Activated CD4-positive, alpha-beta T cell treated with anti-CD3 and anti-CD28 coated beads, Interleukin-2, amount 50 U/mL, for 24 hours (primary cell): Measurements from ENCODE around the gene AQP5.

Experiments used
- DNase-seq, 2 donors: peaks; one replicate each; pipeline ENCODE4 v3.0.0-alpha.2; 2020; ENCODE audit warnings: low read depth in 1 of 2, low spot score in 1 of 2

AQP5 gene

GRCh38 chr12:49932023-49932422 lies 29.6 kb upstream of the AQP5 start:
- DNase-seq = no peak

- no peak for DNase-seq
Measured at GRCh38 chr12:49932533-49933130, 29.0 kb upstream of the AQP5 start.

- DNase-seq = no peak
Measured at GRCh38 chr12:49933796-49934195, 27.9 kb upstream of the AQP5 start.

GRCh38 chr12:49934505-49934904 lies 27.2 kb upstream of the AQP5 start:
- no peak for DNase-seq

GRCh38 chr12:49936925-49937324 lies 24.7 kb upstream of the AQP5 start:
- no peak for DNase-seq

- DNase-seq = no peak
Measured at GRCh38 chr12:49937639-49938300, 23.9 kb upstream of the AQP5 start.

GRCh38 chr12:49939307-49939706 lies 22.4 kb upstream of the AQP5 start:
- DNase-seq = no peak

- no peak for DNase-seq
Measured at GRCh38 chr12:49939707-49940106, 22.0 kb upstream of the AQP5 start.

GRCh38 chr12:49941556-49942511 lies 19.8 kb upstream of the AQP5 start:
- no peak for DNase-seq

- DNase-seq = no peak
Measured at GRCh38 chr12:49942512-49942893, 19.2 kb upstream of the AQP5 start.

GRCh38 chr12:49942921-49943624 lies 18.6 kb upstream of the AQP5 start:
- DNase-seq = no peak

- no peak for DNase-seq
Measured at GRCh38 chr12:49943625-49943960, 18.1 kb upstream of the AQP5 start.

GRCh38 chr12:49944046-49944445 lies 17.6 kb upstream of the AQP5 start:
- DNase-seq = no peak

GRCh38 chr12:49944718-49945117 lies 17.0 kb upstream of the AQP5 start:
- no peak for DNase-seq

- peak; percentile 77 to 81 for DNase-seq
Measured at GRCh38 chr12:49945394-49946080, 16.1 kb upstream of the AQP5 start.

GRCh38 chr12:49946086-49946485 lies 15.6 kb upstream of the AQP5 start:
- DNase-seq = no peak

- DNase-seq = no peak
Measured at GRCh38 chr12:49946497-49946896, 15.2 kb upstream of the AQP5 start.

GRCh38 chr12:49947593-49948226 lies 14.0 kb upstream of the AQP5 start:
- no peak for DNase-seq

GRCh38 chr12:49948866-49949845 lies 12.5 kb upstream of the AQP5 start:
- DNase-seq = no peak
